AG09319 (cell line): ENCODE results near the gene CCDC83.
"Not testable (repeated sequence)": the region's sequence is repeated elsewhere in the genome, so short reads cannot be mapped to it uniquely, and the experiment has no call there.

Experiments
- DNase-seq: peaks from one replicate; pipeline ENCODE4 v3.0.0-alpha.2; 2010; ENCODE audit warnings: low read depth; ENCODE audit errors: extremely low read depth
- TF ChIP-seq, protein P1 (sequence below): IDR thresholded peaks from 2 replicates; pipeline ENCODE4 v1.5.1; 2011; ENCODE audit warnings: low read depth, mild to moderate bottlenecking, inconsistent platforms, low read length, moderate library complexity

The CCDC83 gene

GRCh38 chr11:85835263-85835662 is 19.9 kb upstream of the CCDC83 start:
- no peak for DNase-seq

DNA sequence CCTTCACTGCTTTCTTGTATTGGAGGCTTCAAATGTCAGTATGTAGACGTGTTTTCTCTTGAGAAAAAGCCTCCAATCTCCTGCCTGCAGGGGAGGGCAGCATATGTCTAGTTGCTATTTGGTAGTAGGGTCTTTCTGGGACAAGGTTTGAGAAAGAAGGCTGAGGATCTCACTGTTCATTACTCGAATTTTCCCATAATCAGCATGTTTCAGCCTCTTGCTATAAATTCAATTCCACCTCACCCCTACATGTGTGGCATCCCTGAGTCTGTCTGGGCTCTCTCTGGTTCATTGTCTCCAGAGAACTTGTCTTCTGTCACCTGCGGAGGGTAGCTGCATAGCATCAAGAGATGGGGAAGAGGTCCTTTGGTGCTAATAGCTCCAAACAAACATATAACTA is 19.5 kb upstream of the CCDC83 start:
- TF ChIP-seq, protein P1, sequence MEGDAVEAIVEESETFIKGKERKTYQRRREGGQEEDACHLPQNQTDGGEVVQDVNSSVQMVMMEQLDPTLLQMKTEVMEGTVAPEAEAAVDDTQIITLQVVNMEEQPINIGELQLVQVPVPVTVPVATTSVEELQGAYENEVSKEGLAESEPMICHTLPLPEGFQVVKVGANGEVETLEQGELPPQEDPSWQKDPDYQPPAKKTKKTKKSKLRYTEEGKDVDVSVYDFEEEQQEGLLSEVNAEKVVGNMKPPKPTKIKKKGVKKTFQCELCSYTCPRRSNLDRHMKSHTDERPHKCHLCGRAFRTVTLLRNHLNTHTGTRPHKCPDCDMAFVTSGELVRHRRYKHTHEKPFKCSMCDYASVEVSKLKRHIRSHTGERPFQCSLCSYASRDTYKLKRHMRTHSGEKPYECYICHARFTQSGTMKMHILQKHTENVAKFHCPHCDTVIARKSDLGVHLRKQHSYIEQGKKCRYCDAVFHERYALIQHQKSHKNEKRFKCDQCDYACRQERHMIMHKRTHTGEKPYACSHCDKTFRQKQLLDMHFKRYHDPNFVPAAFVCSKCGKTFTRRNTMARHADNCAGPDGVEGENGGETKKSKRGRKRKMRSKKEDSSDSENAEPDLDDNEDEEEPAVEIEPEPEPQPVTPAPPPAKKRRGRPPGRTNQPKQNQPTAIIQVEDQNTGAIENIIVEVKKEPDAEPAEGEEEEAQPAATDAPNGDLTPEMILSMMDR, result no peak
- DNase-seq, result no peak

More at GRCh38 chr11:85835263-85835662, 19.9 kb upstream of the CCDC83 start:
- TF ChIP-seq, protein P1, result no peak

DNA sequence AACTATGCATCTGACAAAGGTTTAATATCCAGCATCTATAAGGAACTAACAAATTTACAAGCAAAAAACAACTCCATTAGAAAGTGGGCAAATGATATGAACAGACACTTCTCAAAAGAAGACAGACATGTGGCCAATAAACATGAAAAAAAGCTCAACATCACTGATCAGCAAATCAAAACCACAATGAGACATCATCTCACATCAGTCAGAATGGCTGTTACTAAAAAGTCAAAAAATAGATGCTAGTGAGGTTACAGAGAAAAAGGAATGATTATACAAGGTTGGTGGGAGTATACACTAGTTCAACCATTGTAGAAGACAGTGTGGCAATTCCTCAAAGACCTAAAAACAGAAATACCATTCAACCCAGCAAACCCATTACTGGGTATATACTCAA is 14.3 kb upstream of the CCDC83 start:
- not testable (repeated sequence) for DNase-seq

GRCh38 chr11:85843929-85844328 is 11.3 kb upstream of the CCDC83 start:
- DNase-seq, result no peak
- TF ChIP-seq, protein P1, result no peak

DNA sequence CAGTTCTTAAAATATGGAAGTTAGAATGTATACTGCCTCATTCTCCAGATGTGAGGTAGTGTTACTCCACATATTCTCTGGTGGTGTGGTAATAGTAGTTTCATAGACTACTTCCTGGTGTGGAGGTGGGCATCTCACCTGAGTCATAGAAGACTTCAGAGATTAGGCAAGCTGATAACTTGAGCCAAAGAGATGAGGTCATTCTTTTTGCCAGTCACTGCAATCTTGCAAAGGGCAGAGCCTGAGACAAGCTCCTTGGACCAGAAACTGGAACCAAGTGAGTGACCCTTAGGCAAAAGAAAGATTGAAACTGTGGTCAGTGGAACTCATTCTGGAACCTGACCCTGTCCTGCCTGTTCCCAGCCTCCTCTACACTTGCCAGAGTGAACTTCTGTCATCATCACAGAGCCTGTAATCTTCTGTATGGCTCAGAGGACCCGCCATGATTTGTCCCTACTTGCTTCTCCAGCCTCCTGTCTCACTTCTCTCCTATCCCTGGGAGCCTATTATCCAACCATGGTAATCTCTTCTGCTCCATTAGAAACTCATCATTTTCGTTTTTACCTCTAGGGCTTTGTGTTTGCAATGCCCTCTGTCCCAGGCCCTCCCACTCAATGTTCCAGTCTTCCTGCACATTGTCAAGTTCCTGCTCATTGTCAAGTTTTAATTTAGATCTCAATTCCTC is 10.6 kb upstream of the CCDC83 start:
- DNase-seq, result no peak
- TF ChIP-seq, protein P1, result no peak

- DNase-seq, result no peak
- TF ChIP-seq, protein P1, result no peak
Measured at GRCh38 chr11:85845124-85845631, 10.0 kb upstream of the CCDC83 start.

DNA sequence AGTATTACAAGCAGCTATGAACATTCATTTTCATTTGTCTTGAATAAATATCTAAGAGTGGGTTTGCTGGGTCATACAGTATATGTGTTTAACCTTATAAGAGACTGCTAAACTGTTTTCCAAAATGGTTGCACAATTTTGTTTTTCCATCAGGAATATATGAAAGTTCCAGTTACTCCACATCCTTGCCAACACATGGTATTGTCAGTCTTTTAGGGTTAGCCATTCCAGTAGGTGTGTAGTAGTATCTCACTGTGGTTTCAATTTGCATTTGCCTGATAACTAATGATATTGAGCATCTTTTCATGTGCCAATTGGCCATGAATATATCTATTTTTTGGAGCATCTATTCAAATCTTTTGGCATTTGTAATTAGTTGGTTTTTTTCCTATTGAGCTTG is 7.7 kb upstream of the CCDC83 start:
- DNase-seq, result no peak
- TF ChIP-seq, protein P1, result no peak

DNA sequence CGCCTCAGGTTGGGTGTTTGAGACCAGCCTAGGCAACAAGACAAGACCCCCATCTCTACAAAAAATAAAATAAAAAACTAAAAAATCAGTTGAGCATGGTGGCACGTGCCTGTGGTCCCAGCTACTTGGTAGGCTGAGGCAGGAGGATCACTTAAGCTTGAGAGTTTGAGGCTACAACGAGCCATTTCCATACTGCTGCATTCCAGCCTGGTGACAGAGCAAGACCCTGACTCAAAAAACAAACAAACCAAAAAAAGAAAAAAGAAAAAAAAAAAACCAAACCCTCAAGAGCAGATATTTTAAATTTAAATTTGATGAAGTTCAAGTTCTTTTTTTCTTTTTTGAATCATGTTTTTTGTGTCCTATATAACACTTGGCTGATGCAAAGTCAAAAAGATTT is 7.2 kb upstream of the CCDC83 start:
- TF ChIP-seq, protein P1, result no peak
- DNase-seq, result no peak
